Neural cell (in vitro differentiated cells): Measurements from ENCODE around the gene GAPDH. TPM values are rescaled to one million over a fixed set of nuclear protein-coding genes. Genes with fewer than 3 reads are reported as not detected.

Source experiments
- H2AFZ ChIP-seq: fragments of 200-600, 300-800 bp; sonication (generic), shearing (Covaris generic); 2 replicates; pipeline ENCODE4 v1.6.0; 2014; ENCODE audit warnings: low read depth, mild to moderate bottlenecking, antibody characterized with exemption, low read length, moderate library complexity
- H3F3A ChIP-seq: fragments of 200-600 bp; shearing (Covaris generic); 2 replicates; pipeline ENCODE4 v1.6.1; 2016; ENCODE audit warnings: mild to moderate bottlenecking, moderate library complexity, mixed read lengths, antibody characterized with exemption, low read length; ENCODE audit not compliant: insufficient read depth, poor library complexity, severe bottlenecking
- H3K27ac ChIP-seq: fragments of 200-600, 300-800 bp; sonication (generic), shearing (Covaris generic); 2 replicates; pipeline ENCODE4 v1.5.1; 2014; ENCODE audit warnings: mild to moderate bottlenecking, low read length, moderate library complexity
- H3K27me3 ChIP-seq: fragments of 300-800, 200-600 bp; sonication (generic), shearing (Covaris generic); 2 replicates; pipeline ENCODE4 v1.6.0; 2014; ENCODE audit warnings: mild to moderate bottlenecking, low read depth, low read length, moderate library complexity; ENCODE audit not compliant: insufficient read depth
- H3K36me3 ChIP-seq: fragments of 300-800, 200-600 bp; sonication (generic), shearing (Covaris generic); 2 replicates; pipeline ENCODE4 v1.5.1; 2014; ENCODE audit warnings: mild to moderate bottlenecking, antibody characterized with exemption, low read length, moderate library complexity; ENCODE audit not compliant: insufficient read depth
- H3K4me2 ChIP-seq: fragments of 300-800, 200-600 bp; sonication (generic), shearing (Covaris generic); 2 replicates; pipeline ENCODE4 v1.6.0; 2014; ENCODE audit warnings: mild to moderate bottlenecking, low read length
- H3K4me3 ChIP-seq: fragments of 300-800, 200-600 bp; sonication (generic), shearing (Covaris generic); 2 replicates; pipeline ENCODE4 v1.5.1; 2014; ENCODE audit warnings: mild to moderate bottlenecking, low read length, moderate library complexity
- H3K79me2 ChIP-seq: fragments of 200-600 bp; shearing (Covaris generic); replicated peaks from 2 replicates; pipeline ENCODE4 v1.6.0; 2014; ENCODE audit warnings: mild to moderate bottlenecking, low read length, moderate library complexity; ENCODE audit not compliant: insufficient read depth
- H3K9ac ChIP-seq: fragments of 300-800, 200-600 bp; sonication (generic), shearing (Covaris generic); 2 replicates; pipeline ENCODE4 v1.6.1; 2016; ENCODE audit warnings: mild to moderate bottlenecking, low read length, mixed read lengths
- H3K9me2 ChIP-seq: fragments of 200-600 bp; shearing (Covaris generic); 2 replicates; pipeline ENCODE4 v1.6.1; 2016; ENCODE audit warnings: mild to moderate bottlenecking, low read length, mixed read lengths; ENCODE audit not compliant: insufficient read depth
- H3K9me3 ChIP-seq: fragments of 200-600, 300-800 bp; sonication (generic), shearing (Covaris generic); 2 replicates; pipeline ENCODE4 v1.6.1; 2016; ENCODE audit warnings: mild to moderate bottlenecking, mixed run types, low read length, moderate library complexity, mixed read lengths
- H4K20me1 ChIP-seq: fragments of 200-600 bp; shearing (Covaris generic); 2 replicates; pipeline ENCODE4 v1.6.1; 2016; ENCODE audit warnings: mild to moderate bottlenecking, mixed run types; ENCODE audit not compliant: insufficient read depth
- EP300 ChIP-seq: fragments of 450-650 bp; conservative IDR thresholded peaks from 2 replicates; pipeline ENCODE4 v1.6.1; 2014; ENCODE audit warnings: antibody characterized with exemption, mild to moderate bottlenecking, moderate library complexity; ENCODE audit not compliant: poor library complexity, severe bottlenecking
- EZH2 ChIP-seq: fragments of 200-600, 300-800 bp; shearing (Covaris generic), sonication (generic); IDR thresholded peaks from 2 replicates; pipeline ENCODE4 v1.6.1; 2014; ENCODE audit warnings: antibody characterized with exemption, low read length, borderline replicate concordance, mild to moderate bottlenecking; ENCODE audit not compliant: insufficient read depth, poor library complexity, severe bottlenecking
- MXI1 ChIP-seq: fragments of 450-650 bp; conservative IDR thresholded peaks from 2 replicates; pipeline ENCODE4 v1.6.1; 2014; ENCODE audit warnings: antibody characterized with exemption, mild to moderate bottlenecking; ENCODE audit not compliant: poor library complexity, severe bottlenecking
- POLR2AphosphoS5 ChIP-seq: IDR thresholded peaks from 2 replicates; pipeline ENCODE4 v1.6.1; 2012
- RAD21 ChIP-seq: fragments of 450-650 bp; conservative IDR thresholded peaks from 2 replicates; pipeline ENCODE4 v1.6.1; 2014; ENCODE audit warnings: antibody characterized with exemption, mild to moderate bottlenecking, moderate library complexity
- SMC3 ChIP-seq: fragments of 450-650 bp; conservative IDR thresholded peaks from 2 replicates; pipeline ENCODE4 v1.6.1; 2014; ENCODE audit warnings: antibody characterized with exemption, mild to moderate bottlenecking, moderate library complexity; ENCODE audit not compliant: poor library complexity
- TAF1 ChIP-seq: IDR thresholded peaks from 2 replicates; pipeline ENCODE4 v1.6.1; 2012; ENCODE audit warnings: low read depth
- polyA plus RNA-seq: library from polyadenylated mRNA; depleted of rRNA; stranded (reverse); fragments of >200 nt; gene quantifications from 2 replicates; pipeline ENCODE4 v1.2.3, GENCODE V29; 2014
- TF ChIP-seq, protein P1 (sequence below): IDR thresholded peaks from 2 replicates; pipeline ENCODE4 v1.6.1; 2012; ENCODE audit warnings: borderline replicate concordance
- TF ChIP-seq, protein P2 (sequence below): fragments of 450-650 bp; IDR thresholded peaks from 2 replicates; pipeline ENCODE4 v1.5.1; 2014; ENCODE audit warnings: antibody characterized with exemption, mild to moderate bottlenecking, moderate library complexity; ENCODE audit not compliant: poor library complexity, severe bottlenecking

The GAPDH gene
- polyA plus RNA-seq, 1 donor from 2014 or later: 1,673 TPM

DNA sequence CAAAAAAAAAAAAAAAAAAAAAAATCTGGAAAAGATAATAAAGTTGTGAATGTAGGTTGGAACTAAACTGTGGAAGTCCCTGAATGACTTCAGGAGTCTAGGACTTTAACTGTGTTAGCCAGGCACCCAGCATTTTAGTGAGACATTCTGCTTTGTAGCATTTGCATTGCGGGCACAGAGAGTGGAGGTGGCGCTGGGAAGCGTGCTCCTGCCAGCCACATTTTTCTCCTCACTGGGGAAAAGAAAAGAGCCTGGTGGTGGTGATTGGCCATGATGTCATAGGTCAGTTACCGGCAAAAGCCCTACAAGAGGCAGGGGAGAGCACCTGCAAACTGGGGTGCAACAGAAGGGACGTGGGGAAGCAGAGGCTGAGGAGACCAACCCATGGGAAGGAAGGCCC lies 9.7 kb upstream of the GAPDH start:
- Histone ChIP-seq H2AFZ (no peak overlapping the region), H3K27me3 (no peaks in the 10 kb centered on the region), H4K20me1 (no peaks in the 10 kb centered on the region), H3F3A (no peaks in the 10 kb centered on the region), H3K36me3 (no peaks in the 10 kb centered on the region), H3K27ac (no peak overlapping the region), H3K79me2 (no peaks in the 10 kb centered on the region), H3K4me3 (no peak overlapping the region), H3K9me3 (no peaks in the 10 kb centered on the region), H3K4me2 (no peak overlapping the region), H3K9ac (no peak overlapping the region), H3K9me2 (no peaks in the 10 kb centered on the region)
- TF ChIP-seq POLR2AphosphoS5: no peak
- TF ChIP-seq SMC3: no peak
- TF ChIP-seq MXI1: no peak
- no peak for TF ChIP-seq TAF1
- TF ChIP-seq EZH2: no peak
- TF ChIP-seq, protein P1, sequence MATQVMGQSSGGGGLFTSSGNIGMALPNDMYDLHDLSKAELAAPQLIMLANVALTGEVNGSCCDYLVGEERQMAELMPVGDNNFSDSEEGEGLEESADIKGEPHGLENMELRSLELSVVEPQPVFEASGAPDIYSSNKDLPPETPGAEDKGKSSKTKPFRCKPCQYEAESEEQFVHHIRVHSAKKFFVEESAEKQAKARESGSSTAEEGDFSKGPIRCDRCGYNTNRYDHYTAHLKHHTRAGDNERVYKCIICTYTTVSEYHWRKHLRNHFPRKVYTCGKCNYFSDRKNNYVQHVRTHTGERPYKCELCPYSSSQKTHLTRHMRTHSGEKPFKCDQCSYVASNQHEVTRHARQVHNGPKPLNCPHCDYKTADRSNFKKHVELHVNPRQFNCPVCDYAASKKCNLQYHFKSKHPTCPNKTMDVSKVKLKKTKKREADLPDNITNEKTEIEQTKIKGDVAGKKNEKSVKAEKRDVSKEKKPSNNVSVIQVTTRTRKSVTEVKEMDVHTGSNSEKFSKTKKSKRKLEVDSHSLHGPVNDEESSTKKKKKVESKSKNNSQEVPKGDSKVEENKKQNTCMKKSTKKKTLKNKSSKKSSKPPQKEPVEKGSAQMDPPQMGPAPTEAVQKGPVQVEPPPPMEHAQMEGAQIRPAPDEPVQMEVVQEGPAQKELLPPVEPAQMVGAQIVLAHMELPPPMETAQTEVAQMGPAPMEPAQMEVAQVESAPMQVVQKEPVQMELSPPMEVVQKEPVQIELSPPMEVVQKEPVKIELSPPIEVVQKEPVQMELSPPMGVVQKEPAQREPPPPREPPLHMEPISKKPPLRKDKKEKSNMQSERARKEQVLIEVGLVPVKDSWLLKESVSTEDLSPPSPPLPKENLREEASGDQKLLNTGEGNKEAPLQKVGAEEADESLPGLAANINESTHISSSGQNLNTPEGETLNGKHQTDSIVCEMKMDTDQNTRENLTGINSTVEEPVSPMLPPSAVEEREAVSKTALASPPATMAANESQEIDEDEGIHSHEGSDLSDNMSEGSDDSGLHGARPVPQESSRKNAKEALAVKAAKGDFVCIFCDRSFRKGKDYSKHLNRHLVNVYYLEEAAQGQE: no peak
- TF ChIP-seq, protein P2, sequence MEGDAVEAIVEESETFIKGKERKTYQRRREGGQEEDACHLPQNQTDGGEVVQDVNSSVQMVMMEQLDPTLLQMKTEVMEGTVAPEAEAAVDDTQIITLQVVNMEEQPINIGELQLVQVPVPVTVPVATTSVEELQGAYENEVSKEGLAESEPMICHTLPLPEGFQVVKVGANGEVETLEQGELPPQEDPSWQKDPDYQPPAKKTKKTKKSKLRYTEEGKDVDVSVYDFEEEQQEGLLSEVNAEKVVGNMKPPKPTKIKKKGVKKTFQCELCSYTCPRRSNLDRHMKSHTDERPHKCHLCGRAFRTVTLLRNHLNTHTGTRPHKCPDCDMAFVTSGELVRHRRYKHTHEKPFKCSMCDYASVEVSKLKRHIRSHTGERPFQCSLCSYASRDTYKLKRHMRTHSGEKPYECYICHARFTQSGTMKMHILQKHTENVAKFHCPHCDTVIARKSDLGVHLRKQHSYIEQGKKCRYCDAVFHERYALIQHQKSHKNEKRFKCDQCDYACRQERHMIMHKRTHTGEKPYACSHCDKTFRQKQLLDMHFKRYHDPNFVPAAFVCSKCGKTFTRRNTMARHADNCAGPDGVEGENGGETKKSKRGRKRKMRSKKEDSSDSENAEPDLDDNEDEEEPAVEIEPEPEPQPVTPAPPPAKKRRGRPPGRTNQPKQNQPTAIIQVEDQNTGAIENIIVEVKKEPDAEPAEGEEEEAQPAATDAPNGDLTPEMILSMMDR: no peak
- TF ChIP-seq RAD21: no peak
- no peak for TF ChIP-seq EP300

DNA sequence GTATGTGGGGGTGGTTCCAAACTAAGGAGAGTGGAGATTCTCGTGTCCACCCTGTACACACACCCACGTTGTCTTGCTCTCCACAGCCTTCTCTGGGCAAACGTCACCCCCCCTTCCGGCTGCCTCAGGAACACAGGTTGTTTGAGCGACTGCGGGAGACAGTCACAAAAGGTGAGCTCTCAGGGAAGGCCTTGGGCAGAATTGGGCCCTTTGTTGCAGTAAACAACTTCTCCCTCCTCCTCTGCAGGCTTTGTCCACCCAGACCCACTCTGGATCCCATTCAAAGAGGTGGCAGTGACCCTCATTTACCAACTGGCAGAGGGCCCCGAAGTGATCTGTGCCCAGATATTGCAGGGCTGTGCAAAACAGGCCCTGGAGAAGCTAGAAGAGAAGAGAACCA lies 8.1 kb upstream of the GAPDH start:
- Histone ChIP-seq H3K9me3 (no peaks in the 10 kb centered on the region), H4K20me1 (no peaks in the 10 kb centered on the region), H3K4me3 (no peak overlapping the region), H3F3A (no peaks in the 10 kb centered on the region), H3K79me2 (no peaks in the 10 kb centered on the region), H2AFZ (no peak overlapping the region), H3K4me2 (no peak overlapping the region), H3K36me3 (no peaks in the 10 kb centered on the region), H3K9ac (no peak overlapping the region), H3K27ac (no peak overlapping the region), H3K27me3 (no peaks in the 10 kb centered on the region), H3K9me2 (no peaks in the 10 kb centered on the region)
- TF ChIP-seq, protein P1: no peak
